NCI-H2196 treated with DMSO at 0.1 percent for 48 hours (cell line): Measurements from ENCODE around the gene PHF5A.

Experiments
- DNase-seq: peaks from one replicate; lab custom pipeline; 2025; ENCODE audit not compliant: unreplicated experiment; lab: John Stamatoyannopoulos, UW

The PHF5A gene

GRCh38 chr22:41417622-41418390 is 50.7 kb downstream of the PHF5A start:
- DNase-seq, result peak; percentile 73

- no peak for DNase-seq
Observed at GRCh38 chr22:41415554-41415953, 52.9 kb downstream of the PHF5A start.

- no peak for DNase-seq
Observed at GRCh38 chr22:41411021-41411851, 57.3 kb downstream of the PHF5A start.

- no peak for DNase-seq
Observed at GRCh38 chr22:41410311-41410751, 58.2 kb downstream of the PHF5A start.
